K562 (cell line): ENCODE results near the gene MCTS1. TPM values are rescaled to one million over a fixed set of nuclear protein-coding genes. Genes with fewer than 3 reads are reported as not detected.

Experiments
- ARID1B ChIP-seq: fragments of 450-650 bp; IDR thresholded peaks from 2 replicates; pipeline ENCODE4 v1.6.1; 2016; ENCODE audit warnings: antibody characterized with exemption, mild to moderate bottlenecking, inconsistent platforms
- ELF1 ChIP-seq: fragments of 200-800 bp; sonication (Bioruptor generic); IDR thresholded peaks from 2 replicates; pipeline ENCODE4 v1.6.1; 2016; ENCODE audit warnings: missing genetic modification characterization, missing compliant biosample characterization
- GTF2E2 ChIP-seq: fragments of 200-800 bp; sonication (Bioruptor generic); IDR thresholded peaks from 2 replicates; pipeline ENCODE4 v1.6.1; 2016; ENCODE audit warnings: missing genetic modification characterization, missing compliant biosample characterization
- HOMEZ ChIP-seq: fragments of 250-450 bp; sonication (Bioruptor Pico); IDR thresholded peaks from 2 replicates; pipeline ENCODE4 v1.4.0; 2020; ENCODE audit warnings: mild to moderate bottlenecking, moderate library complexity
- IRF1 ChIP-seq: sonication (generic); formaldehyde crosslinking; IDR thresholded peaks from 2 replicates; pipeline ENCODE4 v1.8.0; 2022; ENCODE audit warnings: missing genetic modification reagents, mild to moderate bottlenecking, borderline replicate concordance
- JUND ChIP-seq, 2 experiments: IDR thresholded peaks; 2 replicates in 1 of 2; 3 replicates in 1 of 2; pipeline ENCODE4 v1.6.1; 2011; ENCODE audit warnings: borderline replicate concordance in 2 of 2, low read depth in 2 of 2, low read length in 2 of 2, improper control_type of control experiment in 1 of 2, missing biosample characterization in 1 of 2, missing genetic modification characterization in 1 of 2, missing genetic modification reagents in 1 of 2
- LARP7 ChIP-seq: fragments of 450-650 bp; IDR thresholded peaks from 2 replicates; pipeline ENCODE4 v1.6.1; 2016
- LEF1 ChIP-seq: fragments of 450-650 bp; IDR thresholded peaks from 2 replicates; pipeline ENCODE4 v1.6.1; 2016; ENCODE audit warnings: mild to moderate bottlenecking
- MTF1 ChIP-seq: fragments of 250-450 bp; sonication (Bioruptor Pico); IDR thresholded peaks from 2 replicates; pipeline ENCODE4 v1.9.0; 2021; ENCODE audit warnings: moderate library complexity, mild to moderate bottlenecking, inconsistent platforms, borderline replicate concordance
- MXD1 ChIP-seq: fragments of 250-450 bp; sonication (Bioruptor Pico); IDR thresholded peaks from 2 replicates; pipeline ENCODE4 v1.8.0; 2021; ENCODE audit warnings: borderline replicate concordance, mild to moderate bottlenecking, moderate library complexity; ENCODE audit not compliant: poor library complexity, severe bottlenecking
- MYC ChIP-seq, 2 experiments: fragments of 250-450 bp in 1 of 2; sonication (Bioruptor Pico) in 1 of 2; IDR thresholded peaks; 2 replicates each; pipeline versions ENCODE4 v1.5.1 to v1.6.1; 2012 to 2021; ENCODE audit warnings: low read depth in 2 of 2, borderline replicate concordance in 1 of 2, improper control_type of control experiment in 1 of 2, low read length in 1 of 2, mild to moderate bottlenecking in 1 of 2, moderate library complexity in 1 of 2
- NRF1 ChIP-seq, 2 experiments: fragments of 450-650 bp; IDR thresholded peaks in 1 of 2; conservative IDR thresholded peaks in 1 of 2; 2 replicates each; pipeline ENCODE4 v1.6.1; 2014; ENCODE audit warnings: mild to moderate bottlenecking in 2 of 2
- PBX2 ChIP-seq, 2 experiments: IDR thresholded peaks in 1 of 2; conservative IDR thresholded peaks in 1 of 2; 2 replicates each; pipeline ENCODE4 v1.6.1; 2016; ENCODE audit warnings: low read depth in 2 of 2, mild to moderate bottlenecking in 1 of 2, missing compliant biosample characterization in 1 of 2, missing genetic modification characterization in 1 of 2, moderate library complexity in 1 of 2
- TCF15 ChIP-seq: fragments of 250-450 bp; sonication (Bioruptor Pico); IDR thresholded peaks from 2 replicates; pipeline ENCODE4 v1.8.0; 2022; ENCODE audit warnings: moderate library complexity, mild to moderate bottlenecking, inconsistent platforms
- ZBTB43 ChIP-seq: sonication (generic); formaldehyde crosslinking; IDR thresholded peaks from 2 replicates; pipeline ENCODE4 v1.8.0; 2023; ENCODE audit warnings: mild to moderate bottlenecking, missing genetic modification reagents
- ZNF23 ChIP-seq: fragments of 250-450 bp; sonication (Bioruptor Pico); IDR thresholded peaks from 2 replicates; pipeline ENCODE4 v1.4.0; 2020; ENCODE audit warnings: mild to moderate bottlenecking
- ZNF77 ChIP-seq: fragments of 250-450 bp; sonication (Bioruptor Pico); IDR thresholded peaks from 2 replicates; pipeline ENCODE4 v1.5.0; 2020
- ZNF785 ChIP-seq: fragments of 250-450 bp; sonication (Bioruptor Pico); IDR thresholded peaks from 2 replicates; pipeline ENCODE4 v1.4.0; 2020; ENCODE audit warnings: mild to moderate bottlenecking
- polyA plus RNA-seq, 8 experiments: library from polyadenylated mRNA; depleted of rRNA in 4 of 8; stranded (reverse) in 5 of 8; unstranded in 3 of 8; fragments of >200 nt; fragmentation: Nextera tagmentation in 2 of 8; fragmentation: Illumina TruSeq in 1 of 8; extraction: Ambion mirVana in 2 of 8; extraction: Trizol in 1 of 8; gene quantifications; 2 replicates each; pipeline versions ENCODE4 v1.2.1 to v1.2.3, GENCODE V29; 2011 to 2014; ENCODE audit warnings: inconsistent platforms in 1 of 8, missing spikeins in 1 of 8
- total RNA-seq, 7 experiments: library from RNA; depleted of rRNA in 6 of 7; stranded (reverse); fragments of >200 nt in 6 of 7; fragmentation: Illumina TruSeq in 2 of 7; extraction: Trizol in 2 of 7; gene quantifications; 2 replicates each; pipeline versions ENCODE4 v1.2.1 to v1.2.3, GENCODE V29; 2011 to 2021; ENCODE audit warnings: low replicate concordance in 1 of 7

The MCTS1 gene
- total and polyA plus RNA-seq, 9 of the 15 experiments (the other 6 are each of a cell fraction or from before 2014, with no cell fraction given), result 65.3 to 300 (median 152) TPM

- TF ChIP-seq MXD1 (no peak), HOMEZ (CRISPR knock-in tag) (no peak), MTF1 (CRISPR knock-in tag) (no peak), NRF1 (conservative IDR thresholded peaks at IDR 0.05 in 1 of 2, IDR thresholded peaks at IDR 0.05 in 1 of 2) (peak; percentile 97 to 98), ZNF785 (CRISPR knock-in tag) (no peak), TCF15 (CRISPR knock-in tag) (no peak), ELF1 (tag) (no peak), PBX2 (CRISPR knock-in tag; IDR thresholded peaks at IDR 0.05; ENCODE audit: low read depth) (no peak), PBX2 (tag; conservative IDR thresholded peaks at IDR 0.05; ENCODE audit: low read depth) (no peak), ZNF23 (CRISPR knock-in tag) (no peak), GTF2E2 (no peak), LARP7 (no peak), ZBTB43 (CRISPR knock-in tag) (no peak), ARID1B (peak; percentile 21; the same call in 1 of the 2 replicates), MYC (IDR thresholded peaks at IDR 0.05; ENCODE audit: low read depth, low read length) (peak; percentile 41; the same call in 1 of the 2 replicates), MYC (CRISPR knock-in tag; IDR thresholded peaks at IDR 0.05; ENCODE audit: borderline replicate concordance, low read depth) (no peak), IRF1 (CRISPR knock-in tag) (no peak), LEF1 (no peak), JUND (IDR thresholded peaks at IDR 0.05; ENCODE audit: borderline replicate concordance, low read depth, low read length) (peak; percentile 5; the same call in 1 of the 2 replicates), JUND (tag; IDR thresholded peaks at IDR 0.05; ENCODE audit: borderline replicate concordance, low read depth, low read length) (no peak), ZNF77 (CRISPR knock-in tag) (no peak)
Observed at GRCh38 chrX:120629667-120630537, 26.0 kb downstream of the MCTS1 start, which contains the start of gene C1GALT1C1 (continued).
